IPS DF 6.9 (cell line): ENCODE results near the gene RNFT1.
"Not testable (repeated sequence)": the region's sequence is repeated elsewhere in the genome, so short reads cannot be mapped to it uniquely, and the experiment has no call there.

Source experiments
- DNase-seq: peaks from one replicate; pipeline ENCODE4 v3.0.0-alpha.2; 2013; ENCODE audit warnings: low read depth, low spot score
- H3K27ac ChIP-seq: one replicate; pipeline ENCODE4 v1.5.1; 2013; ENCODE audit warnings: low read length, control low read depth
- H3K27me3 ChIP-seq: 2 replicates; pipeline ENCODE4 v1.6.1; 2013; ENCODE audit warnings: mild to moderate bottlenecking, low read length; ENCODE audit not compliant: control insufficient read depth, insufficient read depth
- H3K36me3 ChIP-seq: 2 replicates; pipeline ENCODE4 v1.6.1; 2013; ENCODE audit warnings: low read length; ENCODE audit not compliant: control insufficient read depth, insufficient read depth
- H3K4me1 ChIP-seq: 2 replicates; pipeline ENCODE4 v1.6.1; 2013; ENCODE audit warnings: low read length; ENCODE audit not compliant: control insufficient read depth, insufficient read depth
- H3K4me3 ChIP-seq: 2 replicates; pipeline ENCODE4 v1.5.1; 2013; ENCODE audit warnings: mild to moderate bottlenecking, low read length
- H3K9me3 ChIP-seq: 2 replicates; pipeline ENCODE4 v1.6.1; 2013; ENCODE audit warnings: low read length, inconsistent platforms; ENCODE audit not compliant: control insufficient read depth, insufficient read depth
- WGBS: extraction: QIAGEN DNeasy Blood & Tissue Kit; methylation state at CpG from one replicate; pipeline ENCODE4 v1.1.7; 2013; ENCODE audit warnings: mixed read lengths, missing lambda C conversion rate; ENCODE audit not compliant: insufficient read length, insufficient coverage; 5-methylcytosine and 5-hydroxymethylcytosine counted together

Gene RNFT1

GRCh38 chr17:59971771-59972170, 7.2 kb upstream of the RNFT1 start:
- H3K4me3 ChIP-seq, H3K4me1 ChIP-seq, H3K27me3 ChIP-seq, H3K27ac ChIP-seq, DNase-seq, H3K9me3 ChIP-seq, H3K36me3 ChIP-seq: not testable (repeated sequence)
- no CpG with 5 or more reads among the region's 2 CpGs for WGBS

DNA sequence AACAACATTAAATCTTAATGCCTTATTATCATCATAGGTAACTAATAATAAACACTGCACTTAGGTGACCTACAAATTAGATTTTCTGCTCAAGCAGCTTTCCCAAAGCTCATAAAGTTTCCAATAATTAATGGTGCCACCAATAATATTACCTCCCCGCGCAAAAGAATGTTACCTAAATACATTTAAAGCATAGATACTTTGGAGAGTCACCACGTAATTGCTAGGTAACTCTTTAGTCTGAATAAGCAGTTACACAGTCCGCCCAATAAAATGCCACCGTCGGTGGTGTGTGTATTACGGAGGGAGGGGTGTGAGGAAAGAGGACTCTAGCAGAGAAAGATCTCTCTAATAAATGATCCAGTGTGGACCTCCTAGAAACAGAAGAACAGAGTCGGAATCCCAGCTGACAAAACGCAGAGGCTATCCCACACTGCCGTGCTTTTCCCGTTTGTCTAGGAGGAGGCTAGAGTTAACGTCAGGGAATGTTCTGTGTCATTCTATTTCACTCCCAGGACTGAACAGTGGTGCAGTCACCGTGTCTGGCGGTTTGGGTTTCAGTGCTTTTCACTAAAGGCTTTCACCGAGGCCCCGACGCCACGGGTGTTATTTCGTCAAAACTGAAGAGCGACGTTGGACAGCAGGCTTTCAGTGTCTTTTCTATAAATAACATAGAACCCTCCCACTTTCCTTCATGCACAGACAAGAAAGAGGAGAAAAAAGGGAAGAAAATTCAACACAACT, 630 bp downstream of the RNFT1 start:
- H3K36me3 ChIP-seq = no peaks in the 10 kb centered on the region
- no peaks in the 10 kb centered on the region for H3K9me3 ChIP-seq
- DNase-seq = no peak
- H3K4me1 ChIP-seq = no peaks in the 10 kb centered on the region
- no peak overlapping the region for H3K27ac ChIP-seq
- WGBS = no CpG with 5 or more reads among the region's 21 CpGs
- H3K27me3 ChIP-seq = no peaks in the 10 kb centered on the region
- H3K4me3 ChIP-seq = peak overlapping the region; percentile 53; the same call in 1 of the 2 replicates

DNA sequence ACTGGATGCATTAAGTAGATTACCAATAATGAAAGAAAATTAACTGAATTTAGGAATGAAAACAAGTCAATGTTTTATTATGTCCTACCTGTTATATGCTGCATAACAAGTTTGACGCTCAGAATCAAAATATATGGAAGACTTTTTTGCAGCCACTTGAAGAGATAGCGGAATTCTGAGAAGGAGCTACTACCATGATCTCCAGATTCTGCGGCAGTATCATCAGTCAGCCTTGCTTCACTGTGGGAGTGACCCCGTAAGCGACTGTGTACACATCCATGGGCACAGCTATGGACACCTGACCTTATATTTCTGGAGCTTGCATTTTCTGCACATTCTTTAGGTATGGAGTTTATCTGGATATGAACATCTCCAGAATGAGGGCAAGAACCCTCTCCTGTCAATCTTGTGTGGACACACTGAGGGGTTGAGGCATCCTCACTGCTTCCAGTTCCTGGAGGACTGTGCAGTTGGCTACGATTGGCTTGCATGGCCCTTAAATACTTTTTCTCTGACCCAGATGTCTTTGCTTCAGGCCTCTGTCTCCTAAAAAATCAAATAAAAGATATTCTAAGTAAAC, 1.7 kb downstream of the RNFT1 start:
- no peaks in the 10 kb centered on the region for H3K9me3 ChIP-seq
- no CpG with 5 or more reads among the region's 6 CpGs for WGBS
- no peaks in the 10 kb centered on the region for H3K36me3 ChIP-seq
- H3K4me1 ChIP-seq = no peaks in the 10 kb centered on the region
- no peak for DNase-seq
- H3K4me3 ChIP-seq = no peak overlapping the region
- no peak overlapping the region for H3K27ac ChIP-seq
- no peaks in the 10 kb centered on the region for H3K27me3 ChIP-seq

DNA sequence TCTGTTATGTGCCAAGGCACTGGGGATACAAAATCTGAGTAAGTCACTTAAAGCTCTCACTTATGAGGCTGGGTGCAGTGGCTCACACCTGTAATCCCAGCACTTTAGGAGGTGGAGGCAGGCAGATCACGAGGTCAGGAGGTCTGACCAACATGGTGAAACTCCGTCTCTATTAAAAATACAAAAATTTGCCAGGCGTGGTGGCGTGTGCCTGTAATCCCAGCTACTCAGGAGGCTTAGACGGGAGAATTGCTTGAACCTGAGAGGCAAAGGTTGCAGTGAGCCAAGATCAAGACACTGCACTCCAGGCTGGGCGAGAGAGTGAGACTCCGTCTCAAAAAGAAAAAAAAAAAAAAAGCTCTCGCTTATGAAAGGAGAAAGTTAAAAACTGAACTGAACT, 5.0 kb downstream of the RNFT1 start:
- H3K27ac ChIP-seq, H3K4me3 ChIP-seq, H3K27me3 ChIP-seq, H3K4me1 ChIP-seq, H3K36me3 ChIP-seq, DNase-seq, H3K9me3 ChIP-seq: not testable (repeated sequence)
- WGBS = no CpG with 5 or more reads among the region's 8 CpGs

DNA sequence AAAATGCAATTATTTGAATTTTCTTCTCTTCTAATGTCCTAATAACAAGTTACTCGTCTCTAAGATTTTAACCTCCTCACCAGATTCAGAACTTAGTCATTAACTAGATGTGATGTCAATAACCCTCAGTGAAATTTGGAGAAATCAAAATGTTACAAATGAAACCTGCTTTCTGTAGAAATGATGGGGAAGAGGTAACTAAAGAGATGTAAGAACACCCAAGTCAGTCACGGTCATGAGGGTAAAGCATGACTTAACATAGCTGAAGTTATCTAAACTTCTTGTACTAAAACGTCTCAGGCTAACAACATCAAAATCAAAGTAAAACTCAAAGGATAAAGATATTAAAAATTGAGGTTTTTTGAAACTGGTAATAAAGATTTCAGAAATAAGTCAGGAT, 9.7 kb downstream of the RNFT1 start:
- Histone ChIP-seq H3K4me3 (no peak overlapping the region), H3K27me3 (no peaks in the 10 kb centered on the region), H3K36me3 (no peaks in the 10 kb centered on the region), H3K4me1 (no peaks in the 10 kb centered on the region), H3K9me3 (no peaks in the 10 kb centered on the region), H3K27ac (no peak overlapping the region)
- WGBS = no CpG with 5 or more reads among the region's 3 CpGs
- no peak for DNase-seq

- Histone ChIP-seq H3K36me3 (no peaks in the 10 kb centered on the region; the same call in 1 of the 2 replicates), H3K4me3 (no peak overlapping the region), H3K4me1 (no peaks in the 10 kb centered on the region), H3K9me3 (no peaks in the 10 kb centered on the region), H3K27ac (no peak overlapping the region), H3K27me3 (no peaks in the 10 kb centered on the region)
- WGBS = 100% methylated on average over 1 of the region's 3 CpGs
- no peak for DNase-seq
Observed at GRCh38 chr17:59950049-59950448, 14.5 kb downstream of the RNFT1 start.

- H3K4me1 ChIP-seq, H3K9me3 ChIP-seq, DNase-seq, H3K36me3 ChIP-seq, H3K4me3 ChIP-seq, H3K27me3 ChIP-seq, H3K27ac ChIP-seq: not testable (repeated sequence)
- WGBS = no CpG with 5 or more reads among the region's 4 CpGs
Observed at GRCh38 chr17:59947310-59947709, 17.2 kb downstream of the RNFT1 start.

DNA sequence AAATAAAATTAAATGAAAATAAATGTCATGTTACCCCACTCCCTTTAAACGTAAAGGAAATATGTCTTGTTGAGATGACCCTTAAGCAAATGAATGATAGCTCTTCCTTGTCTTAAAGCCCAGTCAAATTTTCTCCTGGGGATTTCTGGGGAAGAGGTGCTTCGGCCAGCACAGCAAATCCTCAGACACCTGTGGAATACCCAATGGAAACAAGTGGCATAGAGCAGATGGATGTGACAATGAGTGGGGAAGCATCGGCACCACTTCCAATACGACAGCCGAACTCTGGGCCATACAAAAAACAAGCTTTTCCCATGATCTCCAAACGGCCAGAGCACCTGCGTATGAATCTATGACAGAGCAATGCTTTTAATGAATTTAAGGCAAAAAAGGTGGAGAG, 18.1 kb downstream of the RNFT1 start:
- not testable (repeated sequence) for H3K4me3 ChIP-seq, H3K27ac ChIP-seq, H3K4me1 ChIP-seq, H3K36me3 ChIP-seq, H3K27me3 ChIP-seq, H3K9me3 ChIP-seq, DNase-seq
- no CpG with 5 or more reads among the region's 7 CpGs for WGBS

DNA sequence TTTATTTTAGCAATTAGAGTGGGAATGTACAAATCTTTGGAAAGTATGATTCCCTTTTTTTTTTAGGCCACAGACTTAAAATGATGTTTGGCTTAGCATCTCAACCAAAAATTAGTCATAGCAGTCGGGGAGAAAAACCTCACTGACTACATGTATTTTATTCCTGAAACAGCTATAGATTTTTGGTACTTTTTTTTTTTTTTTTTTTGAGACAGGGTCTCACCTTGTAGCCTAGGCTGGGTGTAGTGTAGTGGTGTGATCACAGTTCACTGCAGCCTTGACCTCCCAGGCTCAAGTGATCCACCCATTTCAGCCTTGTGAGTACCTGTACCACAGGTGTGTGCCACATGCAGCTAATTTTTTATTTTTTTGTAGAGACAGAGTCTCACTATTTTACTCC, 23.4 kb downstream of the RNFT1 start:
- WGBS = no CpG with 5 or more reads among the region's 1 CpG
- DNase-seq = no peak

GRCh38 chr17:59940697-59941096, 23.8 kb downstream of the RNFT1 start:
- not testable (repeated sequence) for DNase-seq, H3K36me3 ChIP-seq, H3K9me3 ChIP-seq, H3K4me1 ChIP-seq, H3K27ac ChIP-seq, H3K4me3 ChIP-seq, H3K27me3 ChIP-seq
- WGBS = no CpG with 5 or more reads among the region's 3 CpGs

More for the DNA sequence above, 23.4 kb downstream of the RNFT1 start:
- Histone ChIP-seq H3K4me1 (no peaks in the 10 kb centered on the region), H3K9me3 (no peaks in the 10 kb centered on the region), H3K27ac (no peak overlapping the region), H3K36me3 (no peaks in the 10 kb centered on the region; the same call in 1 of the 2 replicates), H3K27me3 (no peaks in the 10 kb centered on the region), H3K4me3 (no peak overlapping the region)

GRCh38 chr17:59933317-59933716, 31.2 kb downstream of the RNFT1 start:
- H3K27me3 ChIP-seq, H3K36me3 ChIP-seq, DNase-seq, H3K27ac ChIP-seq, H3K4me1 ChIP-seq, H3K4me3 ChIP-seq, H3K9me3 ChIP-seq: not testable (repeated sequence)
- no CpG with 5 or more reads among the region's 1 CpG for WGBS
